Measurements from ENCODE around the gene SIRT4.

DNA sequence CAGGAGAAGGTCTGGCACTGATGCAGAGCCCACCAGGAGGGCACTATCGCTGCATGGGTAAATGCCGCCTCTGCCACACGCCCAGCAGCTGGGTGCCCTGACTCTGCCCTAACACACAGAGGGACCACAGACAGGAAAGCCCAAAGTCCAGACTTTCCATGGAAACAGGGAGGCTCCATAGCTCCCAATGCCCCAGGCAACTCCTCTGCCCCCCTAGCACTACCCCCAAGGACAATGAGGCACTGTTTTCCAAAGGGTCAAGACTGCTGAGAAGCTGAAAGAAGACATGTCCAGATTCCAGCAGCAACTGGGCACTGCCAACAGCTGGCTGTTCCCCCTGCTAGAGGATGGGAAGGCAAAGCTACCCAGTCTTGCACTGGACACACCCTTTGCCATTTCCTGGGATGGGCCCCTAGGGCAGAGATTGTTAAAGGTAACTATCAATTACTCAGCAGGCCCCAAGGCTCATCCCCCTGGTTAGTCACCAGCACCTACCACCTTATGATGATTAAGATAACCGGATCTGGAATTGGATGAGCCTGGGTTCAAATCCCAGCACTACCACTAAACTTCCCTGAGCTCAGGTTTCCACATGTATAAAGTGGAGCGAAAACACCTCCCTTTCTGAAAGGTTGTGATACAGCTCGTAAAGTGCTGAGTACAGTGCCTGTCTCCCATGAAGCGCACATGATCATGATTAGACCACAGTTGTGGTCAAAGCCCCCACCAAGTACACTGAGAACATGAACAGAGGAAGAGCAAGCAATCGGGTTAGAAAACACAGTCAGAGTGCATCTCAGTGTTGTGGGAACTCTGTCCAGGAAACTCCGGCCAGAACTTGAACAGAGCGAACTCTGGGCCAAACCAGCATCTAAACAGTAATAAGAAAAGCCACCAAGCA is 39.9 kb upstream of the SIRT4 start:
- TF ChIP-seq, protein P1, sequence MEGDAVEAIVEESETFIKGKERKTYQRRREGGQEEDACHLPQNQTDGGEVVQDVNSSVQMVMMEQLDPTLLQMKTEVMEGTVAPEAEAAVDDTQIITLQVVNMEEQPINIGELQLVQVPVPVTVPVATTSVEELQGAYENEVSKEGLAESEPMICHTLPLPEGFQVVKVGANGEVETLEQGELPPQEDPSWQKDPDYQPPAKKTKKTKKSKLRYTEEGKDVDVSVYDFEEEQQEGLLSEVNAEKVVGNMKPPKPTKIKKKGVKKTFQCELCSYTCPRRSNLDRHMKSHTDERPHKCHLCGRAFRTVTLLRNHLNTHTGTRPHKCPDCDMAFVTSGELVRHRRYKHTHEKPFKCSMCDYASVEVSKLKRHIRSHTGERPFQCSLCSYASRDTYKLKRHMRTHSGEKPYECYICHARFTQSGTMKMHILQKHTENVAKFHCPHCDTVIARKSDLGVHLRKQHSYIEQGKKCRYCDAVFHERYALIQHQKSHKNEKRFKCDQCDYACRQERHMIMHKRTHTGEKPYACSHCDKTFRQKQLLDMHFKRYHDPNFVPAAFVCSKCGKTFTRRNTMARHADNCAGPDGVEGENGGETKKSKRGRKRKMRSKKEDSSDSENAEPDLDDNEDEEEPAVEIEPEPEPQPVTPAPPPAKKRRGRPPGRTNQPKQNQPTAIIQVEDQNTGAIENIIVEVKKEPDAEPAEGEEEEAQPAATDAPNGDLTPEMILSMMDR (IDR thresholded peaks at IDR 0.05), result no peak
- TF ChIP-seq POLR2AphosphoS5 (IDR thresholded peaks at IDR 0.05) (peak in 1 of 3 donors; percentile 38), POLR2A (IDR thresholded peaks at IDR 0.05) (no peak)
